HCT116 (cell line): ENCODE measurements around the gene LIN7B. TPM values are rescaled to one million over a fixed set of nuclear protein-coding genes. Genes with fewer than 3 reads are reported as not detected.

Experiments used
- ATAC-seq: fragments of 200-7000 bp; cut with Tn5 transposase; 2 replicates; pipeline ENCODE4 v1.9.1; 2020; ENCODE audit warnings: mild to moderate bottlenecking, moderate library complexity
- BruUV-seq: library from RNA; stranded (reverse); fragments of 400-500 nt; replicated peaks from 2 replicates; lab custom pipeline; 2021; lab: Mats Ljungman, UMichigan
- CTCF ChIA-PET: fragments of 300-600 bp; sonication (Branson Sonifier 250); formaldehyde crosslinking; loops from one replicate; lab custom pipeline; 2021; ENCODE audit warnings: antibody characterized with exemption; lab: Charles Lee
- POLR2A ChIA-PET: fragments of 300-600, 350-600 bp; sonication (Branson Sonifier 250); formaldehyde crosslinking; loops from one replicate; lab custom pipeline; 2021; ENCODE audit warnings: antibody characterized with exemption; lab: Charles Lee
- RAD21 ChIA-PET, 2 experiments: fragments of 300-600 bp; sonication (Branson Sonifier 250); formaldehyde crosslinking; loops; one replicate each; lab custom pipeline; 2023; ENCODE audit warnings: low total read pairs in 2 of 2; ENCODE audit not compliant: uncharacterized antibody in 2 of 2, unreplicated experiment in 2 of 2, low non-redundant PET in 1 of 2; lab: Charles Lee
- DNase-seq: peaks from one replicate; pipeline ENCODE4 v3.0.0-alpha.2; 2010; ENCODE audit warnings: low read depth, low spot score
- H2AFZ ChIP-seq: fragments of 200-600 bp; shearing (Covaris generic), sonication (generic); 2 replicates; pipeline ENCODE4 v1.6.1; 2017; ENCODE audit warnings: low read depth, mixed run types, mixed read lengths, antibody characterized with exemption, low read length; ENCODE audit not compliant: poor library complexity, severe bottlenecking
- H3K27ac ChIP-seq: 2 replicates; pipeline ENCODE4 v1.5.1; 2012; ENCODE audit warnings: low read depth, low read length
- H3K27me3 ChIP-seq: fragments of 200-600 bp; sonication (generic); 2 replicates; pipeline ENCODE4 v1.6.1; 2016; ENCODE audit warnings: mixed run types, low read length, mixed read lengths; ENCODE audit not compliant: insufficient read depth
- H3K36me3 ChIP-seq, 2 experiments: fragments of 200-500 bp in 1 of 2; fragments of 200-600 bp in 1 of 2; sonication (Bioruptor generic) in 1 of 2; sonication (generic) in 1 of 2; 2 replicates each; pipeline versions ENCODE4 v1.5.1 to v1.6.1; 2014 to 2016; ENCODE audit warnings: low read length in 2 of 2, inconsistent platforms in 1 of 2, mixed read lengths in 1 of 2, mixed run types in 1 of 2; ENCODE audit not compliant: insufficient read depth in 2 of 2, control insufficient read depth in 1 of 2
- H3K4me1 ChIP-seq, 2 experiments: fragments of 200-600 bp in 1 of 2; sonication (generic) in 1 of 2; 2 replicates each; pipeline versions ENCODE4 v1.5.1 to v1.6.1; 2012 to 2017; ENCODE audit warnings: low read length in 2 of 2, inconsistent platforms in 1 of 2, mild to moderate bottlenecking in 1 of 2, mixed read lengths in 1 of 2, mixed run types in 1 of 2, moderate library complexity in 1 of 2; ENCODE audit not compliant: insufficient read depth in 2 of 2, control insufficient read depth in 1 of 2
- H3K4me2 ChIP-seq: fragments of 200-600 bp; sonication (generic); 2 replicates; pipeline ENCODE4 v1.6.1; 2017; ENCODE audit warnings: mixed run types, low read length, mixed read lengths
- H3K4me3 ChIP-seq, 2 experiments: fragments of 200-600 bp in 1 of 2; sonication (generic) in 1 of 2; replicated peaks in 1 of 2; 2 replicates each; pipeline ENCODE4 v1.5.1; 2011 to 2016; ENCODE audit warnings: low read length in 2 of 2, control low read depth in 1 of 2, low read depth in 1 of 2, mild to moderate bottlenecking in 1 of 2, mixed read lengths in 1 of 2, mixed run types in 1 of 2
- H3K79me2 ChIP-seq: fragments of 200-600 bp; sonication (generic); 2 replicates; pipeline ENCODE4 v1.6.1; 2017; ENCODE audit warnings: mild to moderate bottlenecking, mixed run types, low read length, moderate library complexity, mixed read lengths; ENCODE audit not compliant: insufficient read depth
- H3K9ac ChIP-seq: fragments of 200-600 bp; sonication (generic); 2 replicates; pipeline ENCODE4 v1.6.1; 2016; ENCODE audit warnings: low read length, mixed read lengths
- H3K9me2 ChIP-seq: fragments of 200-600 bp; sonication (generic), shearing (Covaris generic); 2 replicates; pipeline ENCODE4 v1.6.1; 2017; ENCODE audit warnings: mixed run types, mild to moderate bottlenecking, moderate library complexity; ENCODE audit not compliant: insufficient read depth
- H3K9me3 ChIP-seq, 2 experiments: fragments of 200-500 bp in 1 of 2; fragments of 200-600 bp in 1 of 2; sonication (Bioruptor generic) in 1 of 2; sonication (generic) in 1 of 2; 2 replicates each; pipeline ENCODE4 v1.6.1; 2014 to 2017; ENCODE audit warnings: low read length in 2 of 2, mixed read lengths in 2 of 2, inconsistent platforms in 1 of 2, low read depth in 1 of 2, mild to moderate bottlenecking in 1 of 2, mixed run types in 1 of 2, moderate library complexity in 1 of 2; ENCODE audit not compliant: control insufficient read depth in 1 of 2, insufficient read depth in 1 of 2
- H4K20me1 ChIP-seq: fragments of 200-600 bp; sonication (generic), shearing (Covaris generic); 2 replicates; pipeline ENCODE4 v1.6.1; 2017; ENCODE audit warnings: mixed run types, mild to moderate bottlenecking, moderate library complexity; ENCODE audit not compliant: insufficient read depth
- CBX3 ChIP-seq: IDR thresholded peaks from 2 replicates; pipeline ENCODE4 v1.6.1; 2012; ENCODE audit warnings: low read depth
- CEBPB ChIP-seq: IDR thresholded peaks from 2 replicates; pipeline ENCODE4 v1.6.1; 2012; ENCODE audit warnings: low read depth
- EGR1 ChIP-seq: IDR thresholded peaks from 2 replicates; pipeline ENCODE4 v1.6.1; 2012; ENCODE audit warnings: low read depth
- ELF1 ChIP-seq: IDR thresholded peaks from 2 replicates; pipeline ENCODE4 v1.6.1; 2012; ENCODE audit warnings: low read depth, borderline replicate concordance
- EZH2 ChIP-seq: fragments of 200-600 bp; sonication (generic); IDR thresholded peaks from 2 replicates; pipeline ENCODE4 v1.6.1; 2017; ENCODE audit warnings: antibody characterized with exemption, mixed run types
- FOSL1 ChIP-seq: IDR thresholded peaks from 2 replicates; pipeline ENCODE4 v1.6.1; 2012; ENCODE audit warnings: low read depth
- JUND ChIP-seq: IDR thresholded peaks from 2 replicates; pipeline ENCODE4 v1.6.1; 2012
- POLR2A ChIP-seq: IDR thresholded peaks from 2 replicates; pipeline ENCODE4 v1.7.0; 2011; ENCODE audit warnings: borderline replicate concordance; ENCODE audit not compliant: insufficient read depth, insufficient read length; ENCODE audit errors: extremely low read depth
- RAD21 ChIP-seq: IDR thresholded peaks from 2 replicates; pipeline ENCODE4 v1.6.1; 2012; ENCODE audit warnings: low read depth, mild to moderate bottlenecking
- SIN3A ChIP-seq: IDR thresholded peaks from 2 replicates; pipeline ENCODE4 v1.6.1; 2012; ENCODE audit warnings: low read depth
- SP1 ChIP-seq: IDR thresholded peaks from 2 replicates; pipeline ENCODE4 v1.6.1; 2012; ENCODE audit warnings: low read depth
- SRF ChIP-seq: IDR thresholded peaks from 2 replicates; pipeline ENCODE4 v1.6.1; 2012; ENCODE audit warnings: low read depth
- YY1 ChIP-seq: IDR thresholded peaks from 2 replicates; pipeline ENCODE4 v1.6.1; 2011; ENCODE audit warnings: low read length, low read depth, moderate library complexity, mild to moderate bottlenecking; ENCODE audit not compliant: insufficient replicate concordance; ENCODE audit errors: extremely low read depth
- ZFX ChIP-seq: fragments of 450-650 bp; IDR thresholded peaks from 2 replicates; pipeline ENCODE4 v1.6.1; 2017
- ZNF274 ChIP-seq: fragments of 200-500 bp; sonication (Bioruptor generic); IDR thresholded peaks from 2 replicates; pipeline ENCODE4 v1.6.1; 2014; ENCODE audit warnings: mild to moderate bottlenecking, low read depth, low read length, inconsistent platforms
- intact Hi-C: fragments of 100-400 bp; cut with micrococcal nuclease; formaldehyde crosslinking; loops from 2 replicates; pipeline ENCODE4 v1.10.0; 2022
- total RNA-seq: library from RNA; stranded (reverse); gene quantifications from one replicate; pipeline ENCODE4 v1.2.1, GENCODE V29; 2021; ENCODE audit not compliant: unreplicated experiment
- TF ChIP-seq, protein P1 (sequence below): IDR thresholded peaks from 2 replicates; pipeline ENCODE4 v1.6.1; 2012; ENCODE audit warnings: low read depth
- TF ChIP-seq, protein P2 (sequence below): IDR thresholded peaks from 2 replicates; pipeline ENCODE4 v1.6.1; 2012

Gene LIN7B
- total RNA-seq, 1 experiment from 2014 or later, result 7.2 TPM

DNA sequence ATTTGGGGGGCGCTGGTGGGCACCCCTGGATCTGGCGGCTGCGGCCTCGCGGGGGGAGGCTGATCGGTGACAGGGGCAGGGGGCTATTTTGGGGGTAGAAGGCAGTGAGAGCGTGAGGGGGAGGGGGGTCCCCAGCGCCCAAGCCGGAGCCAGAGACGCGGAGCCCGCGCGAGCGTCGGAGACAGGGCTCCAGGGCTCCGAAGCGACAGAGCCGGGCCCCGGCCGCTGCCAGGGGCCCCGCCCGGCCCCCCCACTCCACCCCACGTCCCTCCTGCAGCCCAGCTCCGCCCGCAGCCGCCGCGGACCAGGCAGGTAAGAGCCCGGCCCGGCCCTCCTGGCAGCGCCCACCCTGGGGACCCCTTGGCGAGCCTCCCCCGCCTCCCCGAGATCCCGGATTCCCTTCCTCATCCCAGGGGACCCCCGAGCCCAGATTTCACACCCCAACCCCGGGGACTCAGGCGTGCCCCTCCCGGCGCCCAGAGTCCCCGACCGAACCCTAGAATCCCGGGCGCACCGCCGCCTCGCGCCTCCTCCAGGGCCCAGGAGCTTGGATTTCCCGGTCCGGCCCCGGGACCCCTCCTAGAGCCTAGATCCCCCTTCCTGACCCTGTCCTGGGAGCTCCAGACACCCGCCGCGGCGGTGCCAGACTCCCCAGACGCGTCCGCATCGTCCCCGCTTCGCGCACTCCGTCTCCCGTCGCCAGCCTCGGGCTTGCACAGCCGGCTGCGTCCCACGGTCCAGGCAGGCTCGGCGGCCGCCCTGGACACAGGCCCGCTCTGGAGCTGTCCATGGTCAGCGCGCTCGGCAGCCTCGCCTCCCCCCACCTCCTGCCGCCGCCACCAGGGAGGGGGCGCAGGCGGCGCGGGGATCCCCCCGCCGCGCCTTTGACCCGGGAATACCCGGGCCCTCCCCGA, 5.5 kb downstream of the LIN7B start, which contains the start of gene PPFIA3:
PPFIA3 (plus strand) TSS at position 134 of the 914 bp plus-strand sequence. CDS start 8,330 bp downstream, outside the sequence.
- Histone ChIP-seq H3K9ac (peak within 1 kb of the TSS; percentile 76), H2AFZ (no peak within 1 kb of the TSS), H3K9me3 (no peaks in the 10 kb centered on the region), H3K36me3 (no peaks in the 10 kb centered on the region), H3K4me1 (peaks cover 18 to 33% of the 10 kb centered on the region in 2 experiments), H3K27ac (peak within 1 kb of the TSS; percentile 97), H4K20me1 (no peaks in the 10 kb centered on the region), H3K4me3 (peak within 1 kb of the TSS; percentile 59 to 66), H3K4me2 (peak within 1 kb of the TSS; percentile 99), H3K9me2 (no peaks in the 10 kb centered on the region), H3K79me2 (no peaks in the 10 kb centered on the region), H3K27me3 (no peaks in the 10 kb centered on the region)
- TF ChIP-seq SIN3A (peak; percentile 78), SP1 (no peak), EGR1 (no peak)
- ATAC-seq, result peak; percentile 22
- ChIA-PET RAD21 (no interaction called here), POLR2A (interaction anchor here (0.6 to 1.5 kb wide), 2 partner anchors 8 to 31 kb away, joined by 3 read pairs; no protein-coding TSS in a partner anchor), CTCF (interaction anchor here (0.8 kb wide), 1 partner anchor 13 kb away, joined by 3 read pairs; no protein-coding TSS in a partner anchor)
- DNase-seq, result no peak
- no TSS peak for BruUV-seq
- intact Hi-C loops, result loop anchor here (1.0 kb wide), 1 partner anchor 32 kb away; no protein-coding TSS in a partner anchor

DNA sequence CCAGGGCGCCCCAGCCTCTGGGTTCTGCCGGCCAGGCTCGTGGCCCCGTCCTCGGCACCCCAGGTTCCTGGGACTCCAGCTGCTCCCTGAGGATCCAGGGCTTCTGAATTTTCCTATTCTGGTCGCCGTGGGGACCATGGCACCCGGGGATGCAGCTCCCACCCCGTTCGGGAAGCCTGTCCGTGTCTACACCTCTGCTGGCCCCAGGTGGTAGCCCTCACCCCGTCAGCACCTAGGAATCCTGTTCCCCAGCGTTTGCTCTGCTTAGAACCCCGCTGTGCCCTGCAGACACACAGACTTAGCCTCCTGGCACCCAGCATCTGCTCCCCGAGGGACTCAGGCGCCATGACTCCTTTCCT, 6.1 kb downstream of the LIN7B start:
- no TSS peak for BruUV-seq
- POLR2A ChIA-PET, result interaction anchor here (0.6 to 1.5 kb wide), 2 partner anchors 7 to 30 kb away, joined by 3 read pairs; no protein-coding TSS in a partner anchor
- no peak for ATAC-seq
- TF ChIP-seq ZNF274 (no peak), YY1 (no peak), SP1 (no peak), EZH2 (no peak), JUND (no peak), SIN3A (no peak), CBX3 (no peak), SRF (no peak), EGR1 (no peak), ELF1 (no peak), POLR2A (no peak), CEBPB (no peak), FOSL1 (no peak), ZFX (no peak), RAD21 (no peak)
- TF ChIP-seq, protein P1, sequence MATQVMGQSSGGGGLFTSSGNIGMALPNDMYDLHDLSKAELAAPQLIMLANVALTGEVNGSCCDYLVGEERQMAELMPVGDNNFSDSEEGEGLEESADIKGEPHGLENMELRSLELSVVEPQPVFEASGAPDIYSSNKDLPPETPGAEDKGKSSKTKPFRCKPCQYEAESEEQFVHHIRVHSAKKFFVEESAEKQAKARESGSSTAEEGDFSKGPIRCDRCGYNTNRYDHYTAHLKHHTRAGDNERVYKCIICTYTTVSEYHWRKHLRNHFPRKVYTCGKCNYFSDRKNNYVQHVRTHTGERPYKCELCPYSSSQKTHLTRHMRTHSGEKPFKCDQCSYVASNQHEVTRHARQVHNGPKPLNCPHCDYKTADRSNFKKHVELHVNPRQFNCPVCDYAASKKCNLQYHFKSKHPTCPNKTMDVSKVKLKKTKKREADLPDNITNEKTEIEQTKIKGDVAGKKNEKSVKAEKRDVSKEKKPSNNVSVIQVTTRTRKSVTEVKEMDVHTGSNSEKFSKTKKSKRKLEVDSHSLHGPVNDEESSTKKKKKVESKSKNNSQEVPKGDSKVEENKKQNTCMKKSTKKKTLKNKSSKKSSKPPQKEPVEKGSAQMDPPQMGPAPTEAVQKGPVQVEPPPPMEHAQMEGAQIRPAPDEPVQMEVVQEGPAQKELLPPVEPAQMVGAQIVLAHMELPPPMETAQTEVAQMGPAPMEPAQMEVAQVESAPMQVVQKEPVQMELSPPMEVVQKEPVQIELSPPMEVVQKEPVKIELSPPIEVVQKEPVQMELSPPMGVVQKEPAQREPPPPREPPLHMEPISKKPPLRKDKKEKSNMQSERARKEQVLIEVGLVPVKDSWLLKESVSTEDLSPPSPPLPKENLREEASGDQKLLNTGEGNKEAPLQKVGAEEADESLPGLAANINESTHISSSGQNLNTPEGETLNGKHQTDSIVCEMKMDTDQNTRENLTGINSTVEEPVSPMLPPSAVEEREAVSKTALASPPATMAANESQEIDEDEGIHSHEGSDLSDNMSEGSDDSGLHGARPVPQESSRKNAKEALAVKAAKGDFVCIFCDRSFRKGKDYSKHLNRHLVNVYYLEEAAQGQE, result no peak
- TF ChIP-seq, protein P2, sequence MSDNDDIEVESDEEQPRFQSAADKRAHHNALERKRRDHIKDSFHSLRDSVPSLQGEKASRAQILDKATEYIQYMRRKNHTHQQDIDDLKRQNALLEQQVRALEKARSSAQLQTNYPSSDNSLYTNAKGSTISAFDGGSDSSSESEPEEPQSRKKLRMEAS, result no peak

More for the DNA sequence above, 6.1 kb downstream of the LIN7B start:
- Histone ChIP-seq H4K20me1 (no peaks in the 10 kb centered on the region), H2AFZ (no peak overlapping the region), H3K4me3 (peak overlapping the region; percentile 59 to 66; a peak in 3 of 4 replicates), H3K9me2 (no peaks in the 10 kb centered on the region), H3K9ac (peak overlapping the region; percentile 63; the same call in 1 of the 2 replicates), H3K27me3 (no peaks in the 10 kb centered on the region), H3K4me1 (peaks cover 13 to 27% of the 10 kb centered on the region in 2 experiments), H3K27ac (no peak overlapping the region), H3K4me2 (peak overlapping the region; percentile 99), H3K79me2 (no peaks in the 10 kb centered on the region), H3K36me3 (no peaks in the 10 kb centered on the region), H3K9me3 (no peaks in the 10 kb centered on the region)
- CTCF ChIA-PET, result interaction anchor here (0.8 kb wide), 1 partner anchor 14 kb away, joined by 3 read pairs; no protein-coding TSS in a partner anchor
- intact Hi-C loops, result no loop called here
- RAD21 ChIA-PET, result no interaction called here
- DNase-seq, result no peak
